Measurements from ENCODE around the gene ERICH4.

The ERICH4 gene, protein sequence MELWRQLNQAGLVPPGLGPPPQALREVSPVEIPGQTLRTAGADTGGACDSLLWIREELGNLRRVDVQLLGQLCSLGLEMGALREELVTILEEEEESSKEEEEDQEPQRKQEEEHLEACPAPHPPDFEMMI

DNA sequence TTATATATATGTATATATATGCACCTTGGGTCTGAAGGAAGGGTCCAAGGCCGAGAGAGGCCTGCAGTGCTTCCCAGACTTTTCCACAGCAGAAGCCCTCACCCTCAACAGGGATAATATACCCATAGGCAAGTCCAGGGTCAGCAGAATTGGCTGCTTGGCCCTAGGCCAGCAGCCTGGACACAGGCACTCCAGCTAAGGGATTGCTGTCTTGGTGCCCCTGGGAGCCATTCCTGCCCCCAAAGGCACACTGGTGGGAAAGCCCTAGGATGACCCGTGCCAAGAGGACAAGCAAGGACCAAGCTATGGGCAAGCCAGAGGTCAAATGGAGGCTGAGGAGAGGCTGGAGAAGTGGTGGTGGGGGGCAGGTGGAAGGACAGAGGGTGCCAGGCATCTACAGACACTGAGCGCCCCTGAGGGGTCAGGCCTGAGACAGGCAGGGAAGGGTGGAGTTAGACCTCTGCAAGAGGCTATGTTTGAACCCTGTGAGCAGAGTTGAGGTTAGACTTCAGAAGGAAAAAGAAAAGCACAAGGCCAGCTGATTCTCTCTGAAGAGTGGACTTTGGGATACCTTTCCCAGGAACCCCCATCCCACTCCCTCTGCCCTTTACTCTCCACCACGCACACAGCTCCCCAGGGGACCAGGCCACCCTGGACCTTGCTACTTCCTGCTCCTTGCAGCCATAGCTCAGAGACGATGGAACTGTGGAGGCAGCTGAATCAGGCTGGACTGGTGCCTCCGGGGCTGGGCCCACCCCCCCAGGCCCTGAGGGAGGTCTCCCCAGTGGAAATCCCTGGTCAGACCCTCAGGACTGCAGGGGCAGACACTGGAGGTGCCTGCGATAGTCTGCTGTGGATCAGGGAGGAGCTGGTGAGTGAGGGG, at the start of gene ERICH4:
ERICH4 (plus strand) TSS at position 684 of the 883 bp plus-strand sequence; CDS start at position 698, 14 bp downstream.
- no peak for TF ChIP-seq ZFX (IDR thresholded peaks at IDR 0.05)
- TF ChIP-seq, protein P1, sequence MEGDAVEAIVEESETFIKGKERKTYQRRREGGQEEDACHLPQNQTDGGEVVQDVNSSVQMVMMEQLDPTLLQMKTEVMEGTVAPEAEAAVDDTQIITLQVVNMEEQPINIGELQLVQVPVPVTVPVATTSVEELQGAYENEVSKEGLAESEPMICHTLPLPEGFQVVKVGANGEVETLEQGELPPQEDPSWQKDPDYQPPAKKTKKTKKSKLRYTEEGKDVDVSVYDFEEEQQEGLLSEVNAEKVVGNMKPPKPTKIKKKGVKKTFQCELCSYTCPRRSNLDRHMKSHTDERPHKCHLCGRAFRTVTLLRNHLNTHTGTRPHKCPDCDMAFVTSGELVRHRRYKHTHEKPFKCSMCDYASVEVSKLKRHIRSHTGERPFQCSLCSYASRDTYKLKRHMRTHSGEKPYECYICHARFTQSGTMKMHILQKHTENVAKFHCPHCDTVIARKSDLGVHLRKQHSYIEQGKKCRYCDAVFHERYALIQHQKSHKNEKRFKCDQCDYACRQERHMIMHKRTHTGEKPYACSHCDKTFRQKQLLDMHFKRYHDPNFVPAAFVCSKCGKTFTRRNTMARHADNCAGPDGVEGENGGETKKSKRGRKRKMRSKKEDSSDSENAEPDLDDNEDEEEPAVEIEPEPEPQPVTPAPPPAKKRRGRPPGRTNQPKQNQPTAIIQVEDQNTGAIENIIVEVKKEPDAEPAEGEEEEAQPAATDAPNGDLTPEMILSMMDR (conservative IDR thresholded peaks at IDR 0.05), result no peak
- no peak within 1 kb of the TSS for H3K27ac ChIP-seq

DNA sequence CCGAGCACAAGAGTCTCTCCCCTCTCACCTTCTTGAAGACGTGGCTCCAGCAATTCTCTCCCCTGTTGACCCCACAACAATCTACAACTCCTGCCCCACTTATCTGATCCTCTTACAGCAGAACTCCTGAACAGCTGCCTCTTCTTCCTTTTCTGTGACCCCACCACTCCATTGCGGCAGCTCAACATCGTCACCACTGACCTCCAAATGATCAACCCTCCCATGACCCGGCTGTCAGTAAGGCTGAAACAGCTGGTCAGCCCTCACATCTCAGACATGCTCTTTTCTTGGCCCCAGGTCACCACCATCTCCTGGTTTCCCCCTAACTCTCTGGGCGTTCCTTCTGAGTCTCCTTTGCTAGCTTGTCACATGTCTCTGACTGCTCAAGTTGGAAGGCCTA, 47.6 kb upstream of the ERICH4 start:
- TF ChIP-seq, protein P1 (conservative IDR thresholded peaks at IDR 0.05), result no peak
- no peak for TF ChIP-seq ZFX (IDR thresholded peaks at IDR 0.05)
- no peak overlapping the region for H3K27ac ChIP-seq

DNA sequence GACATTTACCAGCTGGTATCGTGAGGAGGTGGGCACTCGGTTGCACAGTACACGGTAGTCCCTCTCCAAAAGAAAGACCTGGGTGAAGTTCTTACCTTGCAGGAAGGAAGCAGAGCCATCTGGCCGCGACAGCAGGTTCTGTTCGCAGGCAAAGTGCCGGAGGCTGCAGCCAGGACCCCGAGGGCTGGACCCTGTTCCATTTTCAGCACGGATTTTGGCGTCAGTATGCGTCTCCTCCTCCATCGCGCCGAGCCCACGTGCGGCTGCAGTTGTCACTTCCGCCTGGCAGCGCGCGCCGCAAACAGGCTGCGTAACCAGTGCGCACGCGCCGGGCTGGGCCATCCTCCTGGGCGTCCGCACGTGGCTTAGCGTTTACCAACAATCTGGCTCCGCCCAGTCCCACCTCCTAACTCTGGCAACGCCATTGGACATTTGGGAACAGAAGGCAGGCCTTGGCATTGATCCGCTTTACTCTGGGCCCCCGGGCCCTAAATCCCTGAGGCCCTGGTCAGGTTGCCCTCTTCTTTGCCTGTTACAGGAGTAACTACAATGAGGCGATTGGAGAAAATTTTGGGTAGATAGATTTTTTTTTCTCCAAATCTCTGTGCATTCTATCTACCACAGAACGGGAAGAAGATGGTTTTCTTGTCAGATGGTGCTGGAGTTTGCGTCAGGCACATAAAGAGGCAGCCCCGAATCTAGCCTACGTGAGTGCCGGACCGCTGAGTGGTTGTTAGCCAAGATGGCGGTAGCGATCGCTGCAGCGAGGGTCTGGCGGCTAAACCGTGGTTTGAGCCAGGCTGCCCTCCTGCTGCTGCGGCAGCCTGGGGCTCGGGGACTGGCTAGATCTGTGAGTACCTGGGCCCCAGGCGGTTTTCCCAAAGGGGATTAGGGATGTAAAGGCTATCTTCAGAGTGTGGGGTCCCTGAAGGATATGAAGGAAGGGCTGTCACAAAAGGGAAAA, 45.6 kb upstream of the ERICH4 start, which contains the start of the genes BCKDHA and EXOSC5:
BCKDHA (plus strand) TSS at position 733 of the 964 bp plus-strand sequence; CDS start at position 743, 10 bp downstream.
EXOSC5 (minus strand) TSS at position 274 of the 964 bp plus-strand sequence; CDS start at position 243, 31 bp downstream.
- H3K27ac ChIP-seq, result peak within 1 kb of the TSS; percentile 92
- no peak for TF ChIP-seq ZFX (IDR thresholded peaks at IDR 0.05)
- TF ChIP-seq, protein P1 (conservative IDR thresholded peaks at IDR 0.05), result no peak

DNA sequence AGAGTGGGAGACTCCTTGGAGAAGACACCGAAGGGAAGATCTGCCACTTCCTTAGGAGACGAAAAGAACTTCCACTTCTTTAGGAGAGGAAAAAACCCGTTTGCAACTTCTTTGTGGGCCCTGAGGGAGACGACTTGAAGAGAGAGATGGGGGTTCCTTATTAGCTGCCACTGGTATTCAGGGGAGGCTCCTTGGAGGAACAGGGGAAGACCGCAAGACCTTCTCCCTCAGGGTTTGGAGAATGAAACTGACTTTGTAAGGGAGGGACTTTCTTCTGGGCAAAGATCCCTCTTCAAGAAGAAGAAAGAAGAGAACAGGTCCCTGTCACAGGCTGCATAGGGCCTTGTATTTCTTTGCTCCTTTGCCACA, 44.9 kb upstream of the ERICH4 start:
- H3K27ac ChIP-seq, result peak overlapping the region; percentile 92
- TF ChIP-seq, protein P1 (conservative IDR thresholded peaks at IDR 0.05), result no peak
- no peak for TF ChIP-seq ZFX (IDR thresholded peaks at IDR 0.05)

DNA sequence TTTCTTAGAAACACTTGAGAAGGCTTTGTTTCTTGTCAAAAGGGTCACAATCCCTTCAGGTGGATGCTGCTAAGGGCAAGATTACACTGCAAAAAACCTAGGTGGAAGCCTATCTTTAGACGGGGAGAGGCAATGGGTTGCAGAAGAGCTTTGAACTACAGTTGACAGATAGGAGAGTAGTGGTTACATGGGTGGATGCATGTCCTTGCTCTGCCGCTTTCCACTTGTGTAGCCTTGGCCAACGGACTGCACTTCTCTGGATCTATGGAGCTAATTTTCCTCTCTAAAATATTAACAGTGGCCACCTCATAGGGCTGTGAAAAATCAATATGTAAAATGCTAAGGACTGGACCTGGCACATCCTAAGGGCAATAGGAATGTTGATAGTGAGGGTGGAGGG, 44.4 kb upstream of the ERICH4 start:
- TF ChIP-seq, protein P1 (conservative IDR thresholded peaks at IDR 0.05), result no peak
- TF ChIP-seq ZFX (IDR thresholded peaks at IDR 0.05), result no peak
- H3K27ac ChIP-seq, result no peak overlapping the region

DNA sequence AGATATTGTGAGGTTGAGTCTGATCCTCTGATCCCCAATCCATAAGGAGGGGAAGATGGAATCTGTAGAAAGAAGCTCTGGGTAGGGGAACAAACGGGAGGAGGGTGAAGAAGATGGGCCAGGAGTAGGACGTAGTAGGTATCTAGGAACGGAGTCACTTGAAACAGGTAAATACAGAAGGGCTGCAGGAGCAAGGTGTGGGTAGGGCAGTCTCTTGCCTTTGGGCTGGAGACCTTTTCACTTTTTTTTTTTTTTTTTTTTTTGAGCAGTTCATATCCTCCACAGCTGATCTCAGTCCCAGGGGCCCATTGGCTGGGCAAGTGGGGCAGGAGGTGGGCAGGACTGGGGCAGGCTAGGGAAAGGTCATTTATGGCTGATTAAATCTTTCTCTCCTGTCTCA, 43.9 kb upstream of the ERICH4 start:
- TF ChIP-seq, protein P1 (conservative IDR thresholded peaks at IDR 0.05), result no peak
- TF ChIP-seq ZFX (IDR thresholded peaks at IDR 0.05), result no peak
- H3K27ac ChIP-seq, result no peak overlapping the region
